Measurements from ENCODE around the gene DST. TPM values are rescaled to one million over a fixed set of nuclear protein-coding genes. Genes with fewer than 3 reads are reported as not detected.

The DST gene
- total and polyA plus RNA-seq, 2 donors, result 125 to 818 TPM

DNA sequence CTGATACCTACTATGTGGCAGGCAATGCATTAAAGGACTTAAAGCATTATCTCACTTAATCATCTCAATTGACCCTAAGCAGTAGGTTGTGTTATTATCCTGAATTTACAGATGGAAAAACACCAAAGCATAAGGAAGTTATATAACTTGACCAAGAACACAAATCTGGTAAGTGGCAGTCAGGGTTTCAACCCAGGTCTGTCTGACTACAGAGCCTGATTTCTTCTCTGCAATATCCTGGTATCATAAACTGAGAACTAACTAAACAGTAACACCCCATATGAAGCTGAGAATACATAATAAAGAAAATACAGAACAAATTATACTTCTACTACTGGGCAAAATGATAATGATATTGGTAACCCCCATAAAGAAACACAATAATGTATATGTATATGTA is 13.8 kb upstream of the DST start:
- Histone ChIP-seq H3K4me1 (ENCODE audit: insufficient read depth) (no peaks in the 10 kb centered on the region), H3K4me3 (ENCODE audit: low read depth, low read length) (no peak overlapping the region), H3K36me3 (ENCODE audit: insufficient read depth) (no peaks in the 10 kb centered on the region), H3K27ac (ENCODE audit: low read depth) (no peak overlapping the region)
- DNase-seq (ENCODE audit: extremely low spot score), result no peak

- WGBS, result 44% methylated on average over 4 of the region's 4 CpGs
- H3K4me3 ChIP-seq (ENCODE audit: low read depth, low read length), result no peak overlapping the region
- H3K4me1 ChIP-seq (ENCODE audit: insufficient read depth), result no peaks in the 10 kb centered on the region
- DNase-seq (ENCODE audit: extremely low spot score), result no peak
- no peaks in the 10 kb centered on the region for H3K36me3 ChIP-seq (ENCODE audit: insufficient read depth)
- no peak overlapping the region for H3K27ac ChIP-seq (ENCODE audit: low read depth)
These were observed 13.3 kb upstream of the DST start for GRCh38 chr6:56655996-56656395.

GRCh38 chr6:56655249-56655648 is 12.6 kb upstream of the DST start:
- DNase-seq (ENCODE audit: extremely low spot score), result no peak
- peak overlapping the region; percentile 38 for H3K27ac ChIP-seq (ENCODE audit: low read depth)
- no peak overlapping the region for H3K4me3 ChIP-seq (ENCODE audit: low read depth, low read length)
- H3K36me3 ChIP-seq (ENCODE audit: insufficient read depth), result no peaks in the 10 kb centered on the region
- H3K4me1 ChIP-seq (ENCODE audit: insufficient read depth), result no peaks in the 10 kb centered on the region
- WGBS, result 51% methylated on average over 1 of the region's 1 CpG

GRCh38 chr6:56652994-56653393 is 10.3 kb upstream of the DST start:
- no peaks in the 10 kb centered on the region for H3K4me1 ChIP-seq (ENCODE audit: insufficient read depth)
- H3K27ac ChIP-seq (ENCODE audit: low read depth), result no peak overlapping the region
- peak; percentile 63 for DNase-seq (ENCODE audit: extremely low spot score)
- H3K4me3 ChIP-seq (ENCODE audit: low read depth, low read length), result no peak overlapping the region
- H3K36me3 ChIP-seq (ENCODE audit: insufficient read depth), result no peaks in the 10 kb centered on the region
- 29% methylated on average over 2 of the region's 2 CpGs for WGBS

GRCh38 chr6:56652231-56652630 is 9.5 kb upstream of the DST start:
- H3K4me1 ChIP-seq (ENCODE audit: insufficient read depth), result no peaks in the 10 kb centered on the region
- WGBS, result 55% methylated on average over 1 of the region's 1 CpG
- no peak for DNase-seq (ENCODE audit: extremely low spot score)
- no peak overlapping the region for H3K4me3 ChIP-seq (ENCODE audit: low read depth, low read length)
- no peaks in the 10 kb centered on the region for H3K36me3 ChIP-seq (ENCODE audit: insufficient read depth)
- no peak overlapping the region for H3K27ac ChIP-seq (ENCODE audit: low read depth)

DNA sequence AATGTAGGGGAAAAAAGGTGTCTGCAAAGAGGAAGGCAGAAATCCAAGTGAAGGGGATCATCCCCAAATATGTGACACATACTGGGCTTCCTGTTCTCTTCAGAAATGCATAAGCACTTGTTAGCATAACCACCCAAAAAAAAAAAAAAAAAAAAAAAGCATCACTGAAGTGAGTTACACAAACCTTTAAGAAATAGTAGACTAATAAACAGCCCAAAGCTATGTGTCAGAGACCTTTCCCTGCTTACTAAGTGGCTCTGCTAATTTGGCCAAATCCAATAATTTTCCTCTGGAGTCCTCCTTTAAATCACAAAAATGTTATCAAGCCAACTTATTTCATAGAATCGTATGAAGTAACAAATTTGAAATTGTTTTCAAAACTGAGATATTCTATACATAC is 7.5 kb upstream of the DST start:
- H3K27ac ChIP-seq (ENCODE audit: low read depth), result no peak overlapping the region
- DNase-seq (ENCODE audit: extremely low spot score), result no peak
- H3K36me3 ChIP-seq (ENCODE audit: insufficient read depth), result peaks cover 1% of the 10 kb centered on the region
- WGBS, result 91% methylated on average over 1 of the region's 1 CpG
- no peak overlapping the region for H3K4me3 ChIP-seq (ENCODE audit: low read depth, low read length)
- no peaks in the 10 kb centered on the region for H3K4me1 ChIP-seq (ENCODE audit: insufficient read depth)

DNA sequence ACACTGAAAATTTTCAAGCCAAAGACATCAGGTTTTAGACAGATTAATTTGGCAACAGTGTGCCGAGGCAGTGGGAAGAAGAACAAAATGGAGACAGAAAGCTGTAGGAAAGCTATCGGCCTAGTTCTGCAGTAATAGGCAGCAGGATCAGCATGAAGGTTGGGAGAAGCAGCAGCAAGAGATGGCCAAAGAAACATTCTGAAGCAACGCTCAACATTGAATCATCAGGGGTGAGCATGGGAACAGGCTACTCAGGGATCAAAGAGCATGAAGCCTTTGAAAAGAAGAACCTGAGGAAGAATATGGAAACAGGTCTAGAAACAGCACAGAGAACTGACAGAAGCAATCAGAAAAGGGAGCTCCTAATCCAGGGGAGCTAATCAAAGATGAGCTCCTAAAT is 7.1 kb upstream of the DST start:
- H3K4me3 ChIP-seq (ENCODE audit: low read depth, low read length), result no peak overlapping the region
- no peak for DNase-seq (ENCODE audit: extremely low spot score)
- peaks cover 2% of the 10 kb centered on the region for H3K36me3 ChIP-seq (ENCODE audit: insufficient read depth)
- 91% methylated on average over 3 of the region's 3 CpGs for WGBS
- H3K27ac ChIP-seq (ENCODE audit: low read depth), result no peak overlapping the region
- no peaks in the 10 kb centered on the region for H3K4me1 ChIP-seq (ENCODE audit: insufficient read depth)

GRCh38 chr6:56649053-56649769 is 6.5 kb upstream of the DST start:
- WGBS, result 22% methylated on average over 1 of the region's 1 CpG
- peak overlapping the region; percentile 23 for H3K27ac ChIP-seq (ENCODE audit: low read depth)
- DNase-seq (ENCODE audit: extremely low spot score), result no peak
- no peaks in the 10 kb centered on the region for H3K4me1 ChIP-seq (ENCODE audit: insufficient read depth)
- H3K36me3 ChIP-seq (ENCODE audit: insufficient read depth), result peaks cover 2% of the 10 kb centered on the region
- H3K4me3 ChIP-seq (ENCODE audit: low read depth, low read length), result no peak overlapping the region

DNA sequence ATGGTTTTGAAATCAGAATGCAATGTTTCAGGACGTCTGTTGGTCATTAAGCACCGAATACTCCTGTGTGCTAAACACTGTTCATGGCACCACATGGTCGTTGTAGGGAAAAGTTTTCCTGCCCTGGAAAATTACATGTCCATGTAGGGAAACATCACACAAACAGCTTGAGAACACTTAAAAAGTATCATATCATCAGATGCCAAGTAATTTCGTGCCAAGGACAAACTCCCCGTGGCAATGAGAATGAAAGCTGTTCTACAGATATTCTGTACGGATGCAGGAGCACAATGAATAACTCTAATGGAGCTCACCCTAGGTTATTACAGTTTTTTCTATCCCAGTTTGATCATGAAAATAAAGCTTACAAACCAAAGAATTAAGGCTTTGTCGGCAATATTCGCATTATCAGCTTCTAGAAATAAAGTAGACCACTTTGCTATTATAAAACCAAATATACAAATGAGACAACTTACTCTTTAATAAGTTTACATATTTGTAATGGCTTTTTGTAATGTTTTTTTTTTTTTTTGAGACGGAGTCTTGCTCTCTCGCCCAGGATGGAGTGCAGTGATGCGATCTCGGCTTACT is 4.6 kb upstream of the DST start:
- Histone ChIP-seq H3K4me3 (ENCODE audit: low read depth, low read length) (no peak overlapping the region), H3K4me1 (ENCODE audit: insufficient read depth) (no peaks in the 10 kb centered on the region), H3K36me3 (ENCODE audit: insufficient read depth) (peaks cover 2% of the 10 kb centered on the region), H3K27ac (ENCODE audit: low read depth) (no peak overlapping the region)
- 93% methylated on average over 12 of the region's 12 CpGs for WGBS
- no peak for DNase-seq (ENCODE audit: extremely low spot score)

DNA sequence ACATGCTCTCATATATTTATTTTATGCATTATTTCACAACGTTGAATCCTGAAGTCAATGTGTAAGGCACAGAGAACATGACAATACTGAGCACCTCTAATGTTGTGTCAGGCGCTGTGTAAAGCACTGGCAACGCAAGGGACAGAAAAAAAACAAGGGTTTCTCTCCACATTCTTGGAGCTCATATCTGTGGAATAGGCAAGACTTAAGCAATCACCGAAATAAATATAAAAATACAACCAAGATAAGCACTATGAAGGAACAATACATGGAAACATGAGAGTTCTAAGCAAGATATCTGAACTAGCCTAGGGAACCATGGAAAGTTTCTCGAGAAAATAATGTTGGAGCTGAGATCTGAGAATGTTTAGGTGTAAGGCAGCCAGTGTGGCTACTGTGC is 1.7 kb upstream of the DST start:
- Histone ChIP-seq H3K4me3 (ENCODE audit: low read depth, low read length) (no peak overlapping the region), H3K4me1 (ENCODE audit: insufficient read depth) (no peaks in the 10 kb centered on the region), H3K36me3 (ENCODE audit: insufficient read depth) (peaks cover 5% of the 10 kb centered on the region), H3K27ac (ENCODE audit: low read depth) (no peak overlapping the region)
- WGBS, result 87% methylated on average over 5 of the region's 5 CpGs
- no peak for DNase-seq (ENCODE audit: extremely low spot score)

DNA sequence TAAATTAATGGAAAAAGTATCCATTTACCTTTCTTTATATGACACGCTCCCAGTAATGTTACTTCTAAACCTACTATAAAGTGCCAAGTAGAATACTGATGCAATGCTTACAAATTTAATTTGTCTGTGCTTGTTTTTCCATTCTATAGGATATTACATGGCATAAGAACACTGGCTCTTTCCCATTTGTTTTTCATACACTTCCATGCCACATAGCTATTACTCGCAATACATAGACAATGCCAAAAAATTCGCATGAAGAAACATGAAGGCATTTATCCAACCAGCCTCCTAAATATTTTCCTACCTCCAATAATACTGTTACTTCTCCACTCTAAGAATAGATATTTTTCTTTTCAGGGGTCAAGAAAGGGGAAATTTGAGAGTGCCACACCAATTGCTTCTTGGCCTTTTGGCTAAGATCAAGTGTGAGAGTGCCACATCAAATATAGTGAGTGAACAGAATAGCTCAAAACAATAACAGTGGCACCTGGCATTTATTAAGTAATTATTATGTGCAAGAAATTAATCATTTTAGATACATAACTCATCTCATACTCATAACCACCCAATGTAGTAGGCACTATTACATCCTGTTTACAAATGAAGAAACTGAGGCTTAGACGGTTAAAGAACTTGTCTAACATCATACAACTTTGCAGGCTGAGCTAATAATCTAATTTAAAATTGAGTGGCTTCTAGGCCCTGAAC is 845 bp upstream of the DST start:
- peaks cover 5% of the 10 kb centered on the region for H3K36me3 ChIP-seq (ENCODE audit: insufficient read depth)
- no peak overlapping the region for H3K27ac ChIP-seq (ENCODE audit: low read depth)
- no peak overlapping the region for H3K4me3 ChIP-seq (ENCODE audit: low read depth, low read length)
- H3K4me1 ChIP-seq (ENCODE audit: insufficient read depth), result no peaks in the 10 kb centered on the region
- 86% methylated on average over 4 of the region's 4 CpGs for WGBS
- no peak for DNase-seq (ENCODE audit: extremely low spot score)

- no peak for DNase-seq (ENCODE audit: extremely low spot score)
- Histone ChIP-seq H3K36me3 (ENCODE audit: insufficient read depth) (peaks cover 5% of the 10 kb centered on the region), H3K27ac (ENCODE audit: low read depth) (no peak overlapping the region), H3K4me1 (ENCODE audit: insufficient read depth) (no peaks in the 10 kb centered on the region), H3K4me3 (ENCODE audit: low read depth, low read length) (no peak overlapping the region)
- 88% methylated on average over 4 of the region's 4 CpGs for WGBS
These were observed 2.3 kb downstream of the DST start for GRCh38 chr6:56640374-56640773.

- Histone ChIP-seq H3K27ac (ENCODE audit: low read depth) (no peak overlapping the region), H3K36me3 (ENCODE audit: insufficient read depth) (peaks cover 5% of the 10 kb centered on the region)
- no peak for DNase-seq (ENCODE audit: extremely low spot score)
These were observed 3.9 kb downstream of the DST start for GRCh38 chr6:56638760-56639159.

GRCh38 chr6:56637640-56638039 is 5.0 kb downstream of the DST start:
- WGBS, result 3% methylated on average over 2 of the region's 2 CpGs
- Histone ChIP-seq H3K27ac (ENCODE audit: low read depth) (no peak overlapping the region), H3K4me3 (ENCODE audit: low read depth, low read length) (no peak overlapping the region), H3K36me3 (ENCODE audit: insufficient read depth) (peaks cover 5% of the 10 kb centered on the region), H3K4me1 (ENCODE audit: insufficient read depth) (no peaks in the 10 kb centered on the region)
- DNase-seq (ENCODE audit: extremely low spot score), result no peak

More at GRCh38 chr6:56638760-56639159, 3.9 kb downstream of the DST start:
- Histone ChIP-seq H3K4me3 (ENCODE audit: low read depth, low read length) (no peak overlapping the region), H3K4me1 (ENCODE audit: insufficient read depth) (no peaks in the 10 kb centered on the region)
